CD4-positive, alpha-beta T cell (primary cell): Measurements from ENCODE around the gene SYNE1. TPM values are rescaled to one million over a fixed set of nuclear protein-coding genes. Genes with fewer than 3 reads are reported as not detected.

Experiments
- ATAC-seq: fragments of 200-7000 bp; cut with Tn5 transposase; one replicate; pipeline ENCODE4 v1.10.0; 2022; ENCODE audit warnings: mild to moderate bottlenecking; ENCODE audit not compliant: poor library complexity
- CTCF ChIA-PET: fragments of 350-600 bp; sonication (Branson Sonifier 250); formaldehyde crosslinking; loops from one replicate; lab custom pipeline; 2021; ENCODE audit warnings: antibody characterized with exemption, inconsistent platforms; lab: Charles Lee
- POLR2A ChIA-PET: fragments of 350-600 bp; sonication (Branson Sonifier 250); formaldehyde crosslinking; loops from one replicate; lab custom pipeline; 2021; ENCODE audit warnings: antibody characterized with exemption, inconsistent platforms; lab: Charles Lee
- DNase-seq, 14 experiments: peaks; one replicate each; pipeline ENCODE4 v3.0.0-alpha.2; 2013 to 2020; ENCODE audit warnings: mixed read lengths in 2 of 14
- H3K27ac ChIP-seq, 2 donors: one replicate each; pipeline versions ENCODE4 v1.5.1 to v1.7.0; 2013; ENCODE audit warnings: low read length in 2 of 2, low read depth in 1 of 2, mild to moderate bottlenecking in 1 of 2
- H3K27me3 ChIP-seq, 2 experiments: 1 replicate in 1 of 2; 2 replicates in 1 of 2; pipeline versions ENCODE4 v1.6.1 to v1.7.0; 2013; ENCODE audit warnings: low read length in 2 of 2, control low read depth in 1 of 2, mild to moderate bottlenecking in 1 of 2, moderate library complexity in 1 of 2; ENCODE audit not compliant: insufficient read depth in 2 of 2, control insufficient read depth in 1 of 2
- H3K36me3 ChIP-seq: one replicate; pipeline ENCODE4 v1.6.1; 2013; ENCODE audit warnings: low read length, control low read depth; ENCODE audit not compliant: insufficient read depth
- H3K4me1 ChIP-seq: one replicate; pipeline ENCODE4 v1.6.1; 2013; ENCODE audit warnings: low read length, control low read depth; ENCODE audit not compliant: insufficient read depth
- H3K4me3 ChIP-seq: one replicate; pipeline ENCODE4 v1.5.1; 2013; ENCODE audit warnings: mild to moderate bottlenecking, low read length, moderate library complexity
- H3K9me3 ChIP-seq, 2 experiments: 1 replicate in 1 of 2; 2 replicates in 1 of 2; pipeline versions ENCODE4 v1.6.1 to v1.7.0; 2013; ENCODE audit warnings: low read length in 2 of 2, mild to moderate bottlenecking in 2 of 2, control low read depth in 1 of 2, moderate library complexity in 1 of 2; ENCODE audit not compliant: control insufficient read depth in 1 of 2, insufficient read depth in 1 of 2
- H3K27ac Mint-ChIP-seq: one replicate; pipeline ENCODE4 v1.8.0; 2020; ENCODE audit warnings: mixed read lengths
- H3K27me3 Mint-ChIP-seq: one replicate; pipeline ENCODE4 v1.8.0; 2021; ENCODE audit warnings: mixed read lengths
- H3K36me3 Mint-ChIP-seq: one replicate; pipeline ENCODE4 v1.8.0; 2021; ENCODE audit warnings: low read depth, mixed read lengths
- H3K4me1 Mint-ChIP-seq: one replicate; pipeline ENCODE4 v1.8.0; 2021; ENCODE audit warnings: low read depth, mixed read lengths
- H3K4me3 Mint-ChIP-seq: one replicate; pipeline ENCODE4 v1.8.0; 2020; ENCODE audit warnings: mild to moderate bottlenecking, mixed read lengths
- H3K9me3 Mint-ChIP-seq: one replicate; pipeline ENCODE4 v1.8.0; 2020; ENCODE audit warnings: mixed read lengths
- intact Hi-C, 2 experiments: fragments of 100-400 bp; cut with DNase I in 1 of 2; cut with micrococcal nuclease in 1 of 2; formaldehyde crosslinking; loops; one replicate each; pipeline versions ENCODE4 v1.15.1 to v1.9.0; 2023 to 2025; cut with DNase I, micrococcal nuclease
- total RNA-seq, 174 experiments: library from RNA in 2 of 174; stranded (reverse) in 2 of 174; gene quantifications; one replicate each; pipeline ENCODE4 v1.2.3 and lab custom pipeline; 2021 to 2026
- TF ChIP-seq, protein P1 (sequence below): fragments of 200-600 bp; IDR thresholded peaks from one replicate; pipeline ENCODE4 v1.8.0; 2022; ENCODE audit warnings: antibody characterized with exemption, mild to moderate bottlenecking

SYNE1 gene
- total RNA-seq, 2 experiments from 2014 or later = 94.9 to 108 TPM

DNA sequence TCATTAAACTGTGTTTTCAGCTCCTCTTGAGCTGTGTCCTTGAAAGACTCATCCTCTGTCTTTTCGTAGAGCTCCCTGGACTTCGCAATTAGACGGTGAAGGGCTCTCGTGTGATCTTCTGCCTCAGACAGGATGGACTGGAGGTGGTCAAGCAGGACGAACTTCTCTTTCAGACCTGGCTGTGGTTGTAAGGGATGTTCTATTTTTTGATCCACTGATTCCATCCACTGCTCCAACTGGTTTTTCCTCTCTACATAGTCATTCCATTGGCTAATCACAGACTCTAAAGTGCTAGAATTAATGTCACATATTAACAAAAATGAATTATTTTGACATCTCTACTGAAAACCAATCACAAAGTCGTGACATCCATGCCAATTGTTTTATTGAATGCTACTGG lies 250.1 kb downstream of the SYNE1 start:
- TF ChIP-seq, protein P1, sequence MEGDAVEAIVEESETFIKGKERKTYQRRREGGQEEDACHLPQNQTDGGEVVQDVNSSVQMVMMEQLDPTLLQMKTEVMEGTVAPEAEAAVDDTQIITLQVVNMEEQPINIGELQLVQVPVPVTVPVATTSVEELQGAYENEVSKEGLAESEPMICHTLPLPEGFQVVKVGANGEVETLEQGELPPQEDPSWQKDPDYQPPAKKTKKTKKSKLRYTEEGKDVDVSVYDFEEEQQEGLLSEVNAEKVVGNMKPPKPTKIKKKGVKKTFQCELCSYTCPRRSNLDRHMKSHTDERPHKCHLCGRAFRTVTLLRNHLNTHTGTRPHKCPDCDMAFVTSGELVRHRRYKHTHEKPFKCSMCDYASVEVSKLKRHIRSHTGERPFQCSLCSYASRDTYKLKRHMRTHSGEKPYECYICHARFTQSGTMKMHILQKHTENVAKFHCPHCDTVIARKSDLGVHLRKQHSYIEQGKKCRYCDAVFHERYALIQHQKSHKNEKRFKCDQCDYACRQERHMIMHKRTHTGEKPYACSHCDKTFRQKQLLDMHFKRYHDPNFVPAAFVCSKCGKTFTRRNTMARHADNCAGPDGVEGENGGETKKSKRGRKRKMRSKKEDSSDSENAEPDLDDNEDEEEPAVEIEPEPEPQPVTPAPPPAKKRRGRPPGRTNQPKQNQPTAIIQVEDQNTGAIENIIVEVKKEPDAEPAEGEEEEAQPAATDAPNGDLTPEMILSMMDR = no peak
- ATAC-seq = no peak
- Histone ChIP-seq H3K27ac (no peak overlapping the region), H3K36me3 (no peaks in the 10 kb centered on the region), H3K9me3 (no peaks in the 10 kb centered on the region), H3K4me3 (no peak overlapping the region), H3K27me3 (no peaks in the 10 kb centered on the region), H3K4me1 (no peaks in the 10 kb centered on the region)
- no peak for DNase-seq
- Mint-ChIP-seq H3K36me3 (no peaks in the 10 kb centered on the region), H3K27me3 (peaks cover 39% of the 10 kb centered on the region), H3K9me3 (no peaks in the 10 kb centered on the region), H3K4me1 (no peaks in the 10 kb centered on the region), H3K27ac (no peak overlapping the region), H3K4me3 (no peak overlapping the region)
- CTCF ChIA-PET = no interaction called here
- intact Hi-C loops = no loop called here
- POLR2A ChIA-PET = no interaction called here

DNA sequence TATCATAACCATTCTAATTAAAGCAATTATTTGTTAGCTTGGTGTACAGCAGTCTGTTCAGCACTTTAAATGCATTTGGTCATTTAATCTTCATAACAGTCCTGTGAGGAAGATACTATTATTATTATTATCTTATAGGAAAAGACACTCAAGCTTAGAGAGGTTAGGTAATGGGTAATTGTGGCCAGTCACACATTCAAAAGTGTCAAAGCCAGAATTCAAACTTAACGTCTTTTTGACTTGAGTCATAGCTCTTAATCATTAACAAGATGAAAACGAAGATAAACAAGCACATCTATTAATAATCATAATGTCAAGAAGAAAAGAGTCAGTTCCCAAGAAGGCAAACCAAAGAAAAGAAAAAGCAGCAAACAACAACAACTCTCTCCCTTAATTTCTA lies 251.0 kb downstream of the SYNE1 start:
- no peak for ATAC-seq
- H3K4me3 Mint-ChIP-seq = no peak overlapping the region
- H3K4me1 ChIP-seq = no peaks in the 10 kb centered on the region
- H3K4me3 ChIP-seq = no peak overlapping the region
- H3K4me1 Mint-ChIP-seq = no peaks in the 10 kb centered on the region
- no peaks in the 10 kb centered on the region for H3K36me3 Mint-ChIP-seq
- no peak overlapping the region for H3K27ac Mint-ChIP-seq
- intact Hi-C loops = no loop called here
- no peak overlapping the region for H3K27ac ChIP-seq
- TF ChIP-seq, protein P1 = no peak
- peaks cover 33% of the 10 kb centered on the region for H3K27me3 Mint-ChIP-seq
- H3K27me3 ChIP-seq = peaks cover 0 to 5% of the 10 kb centered on the region in 2 experiments
- H3K9me3 Mint-ChIP-seq = no peaks in the 10 kb centered on the region
- CTCF ChIA-PET = no interaction called here
- POLR2A ChIA-PET = no interaction called here
- DNase-seq = peak in 1 of 14 experiments; percentile 9
- H3K9me3 ChIP-seq = no peaks in the 10 kb centered on the region
- H3K36me3 ChIP-seq = no peaks in the 10 kb centered on the region

DNA sequence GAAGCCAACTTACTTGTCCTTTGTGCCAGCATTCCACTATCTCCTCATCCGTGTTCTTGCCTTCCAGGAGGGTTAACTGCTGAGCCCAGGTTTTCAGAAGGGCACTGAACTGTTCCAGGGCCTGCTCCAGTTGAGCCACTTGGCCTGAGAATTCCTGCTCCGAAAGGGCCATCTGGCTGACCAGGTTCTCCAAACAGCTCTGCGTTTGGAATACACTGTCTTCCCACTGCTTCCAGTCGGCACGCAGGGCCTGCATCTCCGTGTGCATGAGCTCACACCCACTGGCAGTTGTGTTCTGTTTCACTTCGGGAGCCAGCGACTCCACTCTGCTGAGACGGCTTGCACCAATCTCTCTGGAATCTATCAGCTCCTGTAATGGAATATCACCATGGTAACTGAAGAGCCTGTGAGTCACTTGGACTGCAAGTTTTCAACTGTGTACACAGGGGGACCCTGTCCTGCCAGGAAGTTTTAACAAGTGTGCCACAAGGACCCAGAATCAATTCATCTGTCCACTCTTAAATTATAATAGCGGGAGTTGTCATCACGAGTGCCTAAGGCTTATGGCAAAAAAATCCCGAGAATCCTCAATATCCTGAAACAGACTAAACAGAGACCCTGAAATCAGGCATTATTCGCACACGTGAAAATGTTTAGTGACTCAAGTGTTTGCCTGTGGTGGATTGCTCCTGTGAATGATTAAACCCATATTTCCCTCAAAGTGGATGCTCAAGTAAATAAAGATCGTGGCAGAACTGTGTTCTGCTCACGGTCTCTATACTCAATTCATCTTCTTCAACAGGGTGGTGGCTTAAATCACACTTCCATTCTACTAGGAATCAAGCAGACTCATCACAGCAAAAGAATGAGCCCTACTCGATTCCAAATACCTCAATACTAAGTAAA lies 255.9 kb downstream of the SYNE1 start:
- H3K27ac ChIP-seq = no peak overlapping the region
- no peaks in the 10 kb centered on the region for H3K9me3 Mint-ChIP-seq
- no peaks in the 10 kb centered on the region for H3K4me1 ChIP-seq
- no peaks in the 10 kb centered on the region for H3K9me3 ChIP-seq
- TF ChIP-seq, protein P1 = no peak
- H3K27ac Mint-ChIP-seq = no peak overlapping the region
- no peak for DNase-seq
- peaks cover 19% of the 10 kb centered on the region for H3K27me3 Mint-ChIP-seq
- ATAC-seq = no peak
- peaks cover 0 to 5% of the 10 kb centered on the region in 2 experiments for H3K27me3 ChIP-seq
- ChIA-PET POLR2A (no interaction called here), CTCF (no interaction called here)
- intact Hi-C loops = no loop called here
- no peaks in the 10 kb centered on the region for H3K4me1 Mint-ChIP-seq
- no peak overlapping the region for H3K4me3 ChIP-seq
- H3K36me3 Mint-ChIP-seq = no peaks in the 10 kb centered on the region
- no peaks in the 10 kb centered on the region for H3K36me3 ChIP-seq
- no peak overlapping the region for H3K4me3 Mint-ChIP-seq
